Measurements from ENCODE around the gene PHAX.

- no peak for TF ChIP-seq CTCF (IDR thresholded peaks at IDR 0.05)
- no peak for TF ChIP-seq POLR2A (IDR thresholded peaks at IDR 0.05)
Observed at GRCh38 chr5:126673477-126673876, 72.7 kb downstream of the PHAX start.
